ENCODE results near the gene MAGEA9. TPM values are rescaled to one million over a fixed set of nuclear protein-coding genes. Genes with fewer than 3 reads are reported as not detected.

The MAGEA9 gene, protein sequence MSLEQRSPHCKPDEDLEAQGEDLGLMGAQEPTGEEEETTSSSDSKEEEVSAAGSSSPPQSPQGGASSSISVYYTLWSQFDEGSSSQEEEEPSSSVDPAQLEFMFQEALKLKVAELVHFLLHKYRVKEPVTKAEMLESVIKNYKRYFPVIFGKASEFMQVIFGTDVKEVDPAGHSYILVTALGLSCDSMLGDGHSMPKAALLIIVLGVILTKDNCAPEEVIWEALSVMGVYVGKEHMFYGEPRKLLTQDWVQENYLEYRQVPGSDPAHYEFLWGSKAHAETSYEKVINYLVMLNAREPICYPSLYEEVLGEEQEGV
- total RNA-seq, result not detected in 2 replicates

GRCh38 chrX:149781727-149782126, at the start of gene MAGEA9:
Gene MAGEA9, plus strand, starts transcription at chrX:149781930. Its CDS starts 4,281 bp downstream, at chrX:149786211.

GRCh38 chrX:149773768-149774167, 8.0 kb upstream of the MAGEA9 start, which contains the start of gene HSFX1:
Gene HSFX1, plus strand, starts transcription at chrX:149774068. Its CDS starts 614 bp downstream, at chrX:149774682.

Small RNA genes lying within 50 kb of the gene (small RNA-seq; reads per million reads assigned to genes)
- gene AC244098.1 (not detected), gene AC244098.2 (not detected), gene AC244098.3 (not detected)

Other genes starting within 250 kb of the MAGEA9 start
- 11.8 and 12.1 TPM in 2 replicates for gene EOLA1, start 240.9 kb upstream of the MAGEA9 start, total RNA-seq
- not detected in 2 replicates for gene HSFX3, start 232.0 kb upstream of the MAGEA9 start, total RNA-seq
- gene MAGEA9B, start 194.5 kb upstream of the MAGEA9 start, total RNA-seq, result not detected in 2 replicates
- 0.13 TPM in 1 of 2 replicates, not detected in the other for gene HSFX2, start 186.6 kb upstream of the MAGEA9 start, total RNA-seq
- 12.5 and 13.0 TPM in 2 replicates for gene TMEM185A, start 150.1 kb upstream of the MAGEA9 start, total RNA-seq
- gene MAGEA11, start 69.9 kb upstream of the MAGEA9 start, total RNA-seq, result not detected in 2 replicates
- 0.43 and 0.53 TPM in 2 replicates for gene HSFX1, start 7.9 kb upstream of the MAGEA9 start, total RNA-seq
- gene MAGEA8, start 99.3 kb downstream of the MAGEA9 start, total RNA-seq, result not detected in 2 replicates
- not detected in 2 replicates for gene HSFX4, start 147.6 kb downstream of the MAGEA9 start, total RNA-seq
- 19.7 and 26.2 TPM in 2 replicates for gene EOLA2, start 156.6 kb downstream of the MAGEA9 start, total RNA-seq